Spleen (tissue), 7 donors: ENCODE results near the gene ZWINT.

Source experiments
- POLR2A ChIP-seq, 3 donors: fragments of 450-650 bp; IDR thresholded peaks; one replicate each; pipeline ENCODE4 v1.5.1; 2017; ENCODE audit warnings: antibody characterized with exemption in 3 of 3, mild to moderate bottlenecking in 1 of 3
- POLR2AphosphoS5 ChIP-seq, 3 donors: sonication (generic); formaldehyde crosslinking; IDR thresholded peaks; one replicate each; pipeline ENCODE4 v1.5.1; 2017; ENCODE audit warnings: antibody characterized with exemption in 3 of 3
- TF ChIP-seq, protein P1 (sequence below), 11 experiments: fragments of 200-600 bp in 7 of 11; fragments of 450-650 bp in 4 of 11; sonication (generic) in 4 of 11; IDR thresholded peaks in 8 of 11; conservative IDR thresholded peaks in 3 of 11; 1 replicate in 7 of 11; 2 replicates in 4 of 11; pipeline versions ENCODE4 v1.4.0 to v1.8.0; 2016 to 2021; ENCODE audit warnings: antibody characterized with exemption in 11 of 11, inconsistent platforms in 4 of 11, mild to moderate bottlenecking in 1 of 11
- donor health status: DM: no; HTN: no; CAD: no; lungs with moderate emphysema.
- donor health status: DM: no; HTN: no; CAD: no.
- donor health status: DM: no; HTN: no; CAD: no.

DNA sequence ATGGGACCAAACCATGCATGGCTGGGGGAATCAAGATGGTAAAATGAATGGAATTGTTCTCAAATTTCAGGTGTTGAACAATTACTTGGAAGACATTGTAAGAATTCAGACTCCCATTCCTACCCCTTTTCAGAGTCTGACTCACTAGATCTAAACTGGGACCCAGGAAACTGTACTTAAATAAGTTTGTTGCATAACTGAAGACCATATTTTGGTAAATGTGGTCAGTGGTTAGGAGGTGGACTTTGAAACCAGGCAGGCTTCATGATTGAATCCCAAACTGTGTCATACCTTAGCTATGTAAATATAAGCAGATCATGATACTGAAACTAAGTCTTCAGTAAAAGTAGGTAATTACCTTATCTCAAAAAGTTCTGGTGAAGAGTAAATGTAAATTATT lies 41.7 kb downstream of the ZWINT start:
- TF ChIP-seq, protein P1, sequence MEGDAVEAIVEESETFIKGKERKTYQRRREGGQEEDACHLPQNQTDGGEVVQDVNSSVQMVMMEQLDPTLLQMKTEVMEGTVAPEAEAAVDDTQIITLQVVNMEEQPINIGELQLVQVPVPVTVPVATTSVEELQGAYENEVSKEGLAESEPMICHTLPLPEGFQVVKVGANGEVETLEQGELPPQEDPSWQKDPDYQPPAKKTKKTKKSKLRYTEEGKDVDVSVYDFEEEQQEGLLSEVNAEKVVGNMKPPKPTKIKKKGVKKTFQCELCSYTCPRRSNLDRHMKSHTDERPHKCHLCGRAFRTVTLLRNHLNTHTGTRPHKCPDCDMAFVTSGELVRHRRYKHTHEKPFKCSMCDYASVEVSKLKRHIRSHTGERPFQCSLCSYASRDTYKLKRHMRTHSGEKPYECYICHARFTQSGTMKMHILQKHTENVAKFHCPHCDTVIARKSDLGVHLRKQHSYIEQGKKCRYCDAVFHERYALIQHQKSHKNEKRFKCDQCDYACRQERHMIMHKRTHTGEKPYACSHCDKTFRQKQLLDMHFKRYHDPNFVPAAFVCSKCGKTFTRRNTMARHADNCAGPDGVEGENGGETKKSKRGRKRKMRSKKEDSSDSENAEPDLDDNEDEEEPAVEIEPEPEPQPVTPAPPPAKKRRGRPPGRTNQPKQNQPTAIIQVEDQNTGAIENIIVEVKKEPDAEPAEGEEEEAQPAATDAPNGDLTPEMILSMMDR (IDR thresholded peaks at IDR 0.05 in 8 of 11, conservative IDR thresholded peaks at IDR 0.05 in 3 of 11), result no peak
- TF ChIP-seq POLR2AphosphoS5 (IDR thresholded peaks at IDR 0.05) (no peak), POLR2A (IDR thresholded peaks at IDR 0.05) (no peak)
